GM21717 (cell line): ENCODE results near the gene ECI1.

Experiments used
- ATAC-seq: cut with Tn5 transposase; IDR thresholded peaks from one replicate; pipeline ENCODE4 v1.9.1; 2021; ENCODE audit warnings: mild to moderate bottlenecking, moderate library complexity; ENCODE audit not compliant: unreplicated experiment

ECI1 gene

DNA sequence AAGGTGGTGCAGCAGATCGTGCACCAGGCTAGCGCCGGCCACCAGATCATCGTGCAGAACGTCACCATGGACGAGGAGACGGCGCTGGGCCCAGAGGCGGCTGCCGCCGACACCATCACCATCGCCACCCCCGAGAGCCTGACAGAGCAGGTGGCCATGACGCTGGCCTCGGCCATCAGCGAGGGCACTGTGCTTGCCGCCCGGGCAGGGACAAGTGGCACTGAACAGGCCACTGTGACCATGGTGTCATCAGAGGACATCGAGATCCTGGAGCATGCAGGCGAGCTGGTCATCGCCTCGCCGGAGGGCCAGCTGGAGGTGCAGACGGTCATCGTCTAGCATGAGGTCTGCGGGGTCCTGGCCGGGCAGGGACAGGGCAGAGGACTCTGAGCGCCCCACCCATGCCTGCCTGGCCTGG lies 16.1 kb downstream of the ECI1 start:
- ATAC-seq, result no peak

- ATAC-seq, result no peak
Measured at GRCh38 chr16:2234813-2235170, 16.6 kb downstream of the ECI1 start.

DNA sequence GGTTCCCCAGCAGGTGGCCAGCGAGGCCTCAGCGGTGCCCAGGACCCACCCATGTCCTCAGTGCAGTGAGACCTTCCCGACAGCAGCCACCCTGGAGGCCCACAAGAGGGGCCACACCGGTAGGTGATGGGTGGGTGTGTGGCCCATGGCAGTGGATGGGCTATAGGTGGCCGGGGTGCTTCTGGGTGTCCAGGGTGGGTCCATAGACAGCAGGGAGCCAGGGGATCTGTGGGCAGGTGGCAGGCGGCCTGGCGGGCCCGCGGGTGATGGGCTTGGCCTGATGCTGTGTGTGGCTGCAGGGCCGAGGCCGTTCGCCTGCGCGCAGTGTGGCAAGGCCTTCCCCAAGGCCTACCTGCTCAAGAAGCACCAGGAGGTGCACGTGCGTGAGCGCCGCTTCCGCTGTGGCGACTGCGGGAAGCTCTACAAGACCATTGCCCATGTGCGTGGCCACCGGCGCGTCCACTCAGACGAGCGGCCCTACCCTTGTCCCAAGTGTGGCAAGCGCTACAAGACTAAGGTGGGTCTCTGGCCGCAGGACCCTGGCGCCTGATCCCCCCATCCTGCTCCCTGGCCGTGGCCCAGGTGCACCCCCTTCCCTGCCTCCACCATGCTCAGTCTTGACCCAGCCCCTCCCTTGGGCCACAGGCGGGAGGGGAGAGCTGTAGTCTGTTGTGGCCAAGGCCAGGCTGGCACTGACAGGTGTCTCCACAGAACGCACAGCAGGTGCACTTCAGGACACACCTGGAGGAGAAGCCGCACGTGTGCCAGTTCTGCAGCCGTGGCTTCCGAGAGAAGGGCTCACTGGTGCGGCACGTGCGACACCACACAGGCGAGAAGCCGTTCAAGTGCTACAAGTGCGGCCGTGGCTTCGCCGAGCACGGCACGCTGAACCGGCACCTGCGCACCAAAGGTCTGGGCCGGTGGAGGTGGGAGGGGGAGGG lies 17.2 kb downstream of the ECI1 start:
- no peak for ATAC-seq

- no peak for ATAC-seq
Measured at GRCh38 chr16:2233046-2233775, 18.2 kb downstream of the ECI1 start.

GRCh38 chr16:2232094-2232990 lies 19.0 kb downstream of the ECI1 start:
- no peak for ATAC-seq

DNA sequence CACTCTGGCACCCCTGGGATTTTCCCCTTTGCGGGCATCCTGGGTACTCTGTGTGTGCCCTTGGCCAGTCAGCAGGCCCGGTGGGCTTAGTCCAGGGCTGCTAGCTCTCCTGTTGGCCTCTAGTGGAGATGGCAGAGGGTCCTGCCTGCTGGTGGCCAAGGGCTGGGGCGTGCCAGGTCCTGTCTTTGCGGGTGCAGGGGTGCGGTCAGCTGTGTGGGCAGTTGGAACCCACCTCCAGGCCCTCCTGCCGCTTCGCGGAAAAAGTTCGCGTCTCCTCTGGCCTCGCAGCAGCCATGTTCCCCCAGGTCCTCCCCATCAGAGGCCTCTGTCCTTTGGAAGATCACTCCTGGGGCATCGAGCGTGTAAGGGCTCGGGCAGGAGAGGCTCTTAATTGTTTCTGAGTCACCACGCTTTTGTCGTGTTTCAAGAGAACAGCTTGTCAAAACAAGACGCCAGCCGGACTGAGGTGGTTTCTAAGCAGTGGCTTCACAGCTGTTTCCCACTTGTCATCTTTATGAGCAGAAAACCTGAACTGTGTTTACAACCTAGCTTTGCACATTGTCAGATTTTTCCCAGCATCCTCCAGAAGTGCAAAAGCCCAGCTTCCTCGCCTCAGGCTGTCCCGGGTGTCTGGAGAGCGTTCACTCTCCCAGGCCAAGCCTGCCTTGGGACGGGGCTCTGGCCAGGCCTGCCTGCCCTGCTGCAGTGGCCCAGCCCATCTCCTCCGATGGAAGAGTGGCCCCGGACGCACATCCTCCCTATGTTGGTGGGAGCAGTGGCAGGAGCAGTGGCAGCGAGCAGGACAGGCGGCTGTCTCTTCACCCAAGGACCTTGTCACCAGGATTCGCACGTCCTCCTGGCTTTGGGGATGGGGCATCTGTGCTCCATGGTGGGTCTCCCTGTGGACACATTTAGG lies 20.1 kb downstream of the ECI1 start:
- ATAC-seq, result no peak

DNA sequence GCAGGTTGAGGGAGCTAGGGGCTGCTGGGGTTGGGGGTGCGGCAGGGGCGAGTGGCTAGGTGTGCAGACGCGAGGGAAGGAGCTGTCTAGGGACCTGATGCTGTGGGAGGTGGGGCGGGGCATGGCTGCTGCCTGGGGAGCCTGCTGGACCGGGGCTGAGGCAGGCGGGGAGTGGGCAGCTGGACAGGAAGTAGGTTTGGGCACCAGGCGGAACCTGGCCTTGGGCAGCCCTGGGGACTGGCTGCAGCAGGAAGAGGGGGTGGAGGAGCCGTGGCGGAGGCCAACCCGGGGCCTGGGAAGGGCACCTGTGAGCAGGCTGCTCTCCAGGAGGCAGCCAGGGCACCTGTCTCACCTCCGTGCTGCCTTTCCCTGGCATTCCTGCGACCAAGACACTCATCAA lies 21.0 kb downstream of the ECI1 start:
- ATAC-seq, result no peak

- ATAC-seq, result no peak
Measured at GRCh38 chr16:2229632-2230250, 21.6 kb downstream of the ECI1 start.

DNA sequence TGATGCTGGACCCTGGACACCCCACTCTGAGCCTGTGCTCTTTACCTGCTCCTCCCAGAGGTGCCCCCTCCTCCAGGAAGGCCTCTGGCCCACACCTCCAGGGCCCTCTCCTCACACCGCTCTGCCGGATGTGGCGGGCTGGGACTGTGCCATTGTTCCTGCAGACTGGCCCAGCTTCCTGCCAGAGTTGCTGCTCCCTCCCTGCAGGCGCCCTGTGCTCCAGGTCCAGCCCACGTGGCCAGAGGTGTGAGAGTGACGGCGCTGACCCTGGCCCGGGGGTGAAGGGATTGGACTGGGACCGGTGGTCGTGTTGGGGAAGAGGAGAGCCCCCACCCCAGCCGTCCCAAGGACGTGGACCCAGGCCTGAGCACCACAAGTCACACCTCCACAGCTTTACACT lies 22.3 kb downstream of the ECI1 start:
- ATAC-seq, result no peak

- no peak for ATAC-seq
Measured at GRCh38 chr16:2228161-2228824, 23.1 kb downstream of the ECI1 start.

- ATAC-seq, result no peak
Measured at GRCh38 chr16:2226918-2227317, 24.5 kb downstream of the ECI1 start.

DNA sequence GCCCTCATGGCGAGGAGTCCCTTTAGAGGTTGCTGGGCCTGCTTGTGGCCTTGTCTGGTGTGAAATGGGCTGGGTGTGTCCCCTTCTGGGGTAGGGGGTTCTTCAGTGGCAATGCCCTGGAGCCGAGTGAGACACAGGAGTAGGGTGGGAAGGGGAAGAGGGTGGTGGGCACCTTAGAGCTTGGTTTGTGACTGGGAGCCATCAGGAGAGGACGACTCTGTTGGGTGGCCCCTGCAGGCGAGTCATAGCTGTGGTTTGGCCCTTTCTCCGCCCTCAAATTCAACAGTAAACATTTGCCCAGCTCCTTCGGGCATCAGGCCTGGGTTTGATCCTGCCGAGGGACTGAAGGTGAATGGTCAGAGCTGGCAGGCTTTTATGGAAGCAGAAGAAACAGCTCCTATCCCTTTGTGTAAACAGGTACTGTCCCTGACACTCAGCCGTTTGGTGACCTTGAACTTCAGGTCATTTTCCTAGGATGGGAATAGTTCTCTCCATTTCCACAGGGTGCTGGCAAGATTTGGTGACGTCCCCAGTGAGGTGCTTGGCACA lies 25.1 kb downstream of the ECI1 start:
- no peak for ATAC-seq

GRCh38 chr16:2223942-2224486 lies 27.4 kb downstream of the ECI1 start:
- no peak for ATAC-seq

- peak; percentile 83 for ATAC-seq
Measured at GRCh38 chr16:2223221-2223941, 28.0 kb downstream of the ECI1 start, which contains the start of gene E4F1. Gene E4F1 (plus strand): TSS chr16:2223591. CDS start chr16:2223614, 23 bp downstream.

- ATAC-seq, result no peak
Measured at GRCh38 chr16:2216330-2216729, 35.1 kb downstream of the ECI1 start.

GRCh38 chr16:2214719-2214968 lies 36.7 kb downstream of the ECI1 start, which contains the start of gene PGP:
Gene PGP (minus strand): TSS chr16:2214840. CDS start chr16:2214777, 63 bp downstream.
- ATAC-seq, result peak; percentile 70

GRCh38 chr16:2213817-2214718 lies 37.3 kb downstream of the ECI1 start:
- peak; percentile 13 for ATAC-seq
